KMS-11 (cell line): Measurements from ENCODE around the gene ZSCAN30.

Source experiments
- H2AFZ ChIP-seq: fragments of 200-600 bp; sonication (generic); 2 replicates; pipeline ENCODE4 v1.6.1; 2016; ENCODE audit warnings: antibody characterized with exemption, mixed run types, low read depth
- H3K27ac ChIP-seq: fragments of 200-600 bp; sonication (generic); 2 replicates; pipeline ENCODE4 v1.6.1; 2016; ENCODE audit warnings: mild to moderate bottlenecking, mixed run types
- H3K27me3 ChIP-seq: fragments of 200-600 bp; sonication (generic); 2 replicates; pipeline ENCODE4 v1.6.1; 2017; ENCODE audit warnings: mild to moderate bottlenecking, low read depth, mixed run types, moderate library complexity; ENCODE audit not compliant: insufficient read depth
- H3K36me3 ChIP-seq: fragments of 200-600 bp; sonication (generic); 2 replicates; pipeline ENCODE4 v1.6.1; 2017; ENCODE audit warnings: mild to moderate bottlenecking, mixed run types; ENCODE audit not compliant: insufficient read depth
- H3K4me1 ChIP-seq: fragments of 200-600 bp; sonication (generic); 2 replicates; pipeline ENCODE4 v1.6.1; 2016; ENCODE audit warnings: mild to moderate bottlenecking, low read depth, mixed run types; ENCODE audit not compliant: poor library complexity, severe bottlenecking
- H3K4me2 ChIP-seq: fragments of 200-600 bp; sonication (generic); 2 replicates; pipeline ENCODE4 v1.7.0; 2016; ENCODE audit warnings: mild to moderate bottlenecking, mixed run types
- H3K4me3 ChIP-seq: fragments of 200-600 bp; sonication (generic); IDR thresholded peaks from 2 replicates; pipeline ENCODE4 v1.6.1; 2017; ENCODE audit warnings: low read depth, low read length, mixed read lengths; ENCODE audit not compliant: insufficient read depth
- H3K79me2 ChIP-seq: fragments of 200-600 bp; sonication (generic); 2 replicates; pipeline ENCODE4 v1.6.1; 2016; ENCODE audit warnings: low read depth, mixed run types; ENCODE audit not compliant: insufficient read depth
- H3K9ac ChIP-seq: fragments of 200-600 bp; sonication (generic); 2 replicates; pipeline ENCODE4 v1.6.1; 2016; ENCODE audit warnings: mild to moderate bottlenecking, mixed run types
- H4K20me1 ChIP-seq: fragments of 200-600 bp; sonication (generic); 2 replicates; pipeline ENCODE4 v1.6.1; 2016; ENCODE audit warnings: mild to moderate bottlenecking, mixed run types; ENCODE audit not compliant: insufficient read depth
- CTCF ChIP-seq: fragments of 200-600 bp; sonication (generic); conservative IDR thresholded peaks from 2 replicates; pipeline ENCODE4 v1.6.1; 2017; ENCODE audit warnings: low read depth, mild to moderate bottlenecking, antibody characterized with exemption, low read length, moderate library complexity, mixed read lengths

Gene ZSCAN30

GRCh38 chr18:35303610-35304009 is 13.6 kb upstream of the ZSCAN30 start:
- H3K36me3 ChIP-seq = no peaks in the 10 kb centered on the region; the same call in 1 of the 2 replicates
- peaks cover 10% of the 10 kb centered on the region; the same call in 1 of the 2 replicates for H3K79me2 ChIP-seq
- no peak overlapping the region for H2AFZ ChIP-seq
- H3K4me2 ChIP-seq = no peak overlapping the region
- H3K4me3 ChIP-seq = no peak overlapping the region
- no peak overlapping the region for H3K27ac ChIP-seq
- H3K27me3 ChIP-seq = no peaks in the 10 kb centered on the region
- H3K9ac ChIP-seq = no peak overlapping the region
- no peak for TF ChIP-seq CTCF
- H3K4me1 ChIP-seq = no peaks in the 10 kb centered on the region
- H4K20me1 ChIP-seq = no peaks in the 10 kb centered on the region

- TF ChIP-seq CTCF = no peak
- peaks cover 5% of the 10 kb centered on the region for H3K4me1 ChIP-seq
- H3K4me3 ChIP-seq = no peak overlapping the region
- peaks cover 13% of the 10 kb centered on the region for H3K79me2 ChIP-seq
- no peak overlapping the region for H2AFZ ChIP-seq
- H3K27ac ChIP-seq = no peak overlapping the region
- no peaks in the 10 kb centered on the region for H4K20me1 ChIP-seq
- no peaks in the 10 kb centered on the region for H3K27me3 ChIP-seq
- no peak overlapping the region for H3K9ac ChIP-seq
- H3K36me3 ChIP-seq = no peaks in the 10 kb centered on the region
- no peak overlapping the region for H3K4me2 ChIP-seq
These were observed 6.0 kb upstream of the ZSCAN30 start for GRCh38 chr18:35296060-35296459.

GRCh38 chr18:35291166-35291565 is 1.1 kb upstream of the ZSCAN30 start:
- H3K36me3 ChIP-seq = no peaks in the 10 kb centered on the region
- H3K4me3 ChIP-seq = no peak overlapping the region
- H2AFZ ChIP-seq = no peak overlapping the region
- H3K4me1 ChIP-seq = peaks cover 13% of the 10 kb centered on the region
- H3K27ac ChIP-seq = no peak overlapping the region
- no peaks in the 10 kb centered on the region for H4K20me1 ChIP-seq
- H3K27me3 ChIP-seq = no peaks in the 10 kb centered on the region
- H3K4me2 ChIP-seq = peak overlapping the region; percentile 83
- no peak overlapping the region; the same call in 1 of the 2 replicates for H3K9ac ChIP-seq
- TF ChIP-seq CTCF = no peak
- H3K79me2 ChIP-seq = peaks cover 16% of the 10 kb centered on the region

GRCh38 chr18:35289727-35290093 is 319 bp downstream of the ZSCAN30 start:
- Histone ChIP-seq H3K4me2 (peak overlapping the region; percentile 92), H3K27me3 (no peaks in the 10 kb centered on the region), H2AFZ (peak overlapping the region; percentile 83), H3K36me3 (no peaks in the 10 kb centered on the region), H3K4me1 (peaks cover 13% of the 10 kb centered on the region), H3K4me3 (peak overlapping the region; percentile 53), H3K27ac (peak overlapping the region; percentile 43), H3K9ac (peak overlapping the region; percentile 82), H3K79me2 (peaks cover 16% of the 10 kb centered on the region), H4K20me1 (no peaks in the 10 kb centered on the region)
- no peak for TF ChIP-seq CTCF

GRCh38 chr18:35289293-35289692 is 736 bp downstream of the ZSCAN30 start:
- peaks cover 16% of the 10 kb centered on the region for H3K79me2 ChIP-seq
- no peak for TF ChIP-seq CTCF
- H3K27me3 ChIP-seq = no peaks in the 10 kb centered on the region
- peak overlapping the region; percentile 92 for H3K4me2 ChIP-seq
- peak overlapping the region; percentile 83 for H2AFZ ChIP-seq
- H3K9ac ChIP-seq = peak overlapping the region; percentile 82
- H4K20me1 ChIP-seq = no peaks in the 10 kb centered on the region
- H3K27ac ChIP-seq = peak overlapping the region; percentile 43; the same call in 1 of the 2 replicates
- H3K36me3 ChIP-seq = no peaks in the 10 kb centered on the region
- peaks cover 13% of the 10 kb centered on the region for H3K4me1 ChIP-seq
- peak overlapping the region; percentile 53 for H3K4me3 ChIP-seq
